ENCODE data around the gene MTR. TPM values are rescaled to one million over a fixed set of nuclear protein-coding genes. Genes with fewer than 3 reads are reported as not detected.

Gene MTR
- total RNA-seq, 1 donor: 38.4 TPM

DNA sequence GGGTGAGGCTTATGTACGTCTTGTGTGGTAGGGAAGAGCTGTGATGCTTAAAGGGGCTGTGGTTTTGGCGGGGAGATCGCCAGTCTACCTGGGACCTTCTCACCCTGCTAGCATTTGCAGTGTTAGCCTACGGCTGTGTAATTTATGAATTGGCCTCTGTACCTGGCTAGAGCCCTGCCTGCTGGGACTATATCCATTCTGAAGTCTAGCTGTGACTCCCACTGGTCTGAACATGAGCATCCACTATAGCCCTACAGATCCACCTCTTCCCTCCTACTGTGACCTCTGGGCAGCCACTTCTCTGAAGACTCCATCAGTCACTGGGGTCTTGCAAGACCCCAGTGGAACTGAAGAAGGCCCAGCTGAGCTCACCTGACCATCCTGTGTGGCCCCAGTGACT lies 135.4 kb downstream of the MTR start:
- DNase-seq (ENCODE audit: low read depth): no peak
- no peak overlapping the region for H3K4me3 ChIP-seq (ENCODE audit: low read depth, low read length)
- TF ChIP-seq, protein P1, sequence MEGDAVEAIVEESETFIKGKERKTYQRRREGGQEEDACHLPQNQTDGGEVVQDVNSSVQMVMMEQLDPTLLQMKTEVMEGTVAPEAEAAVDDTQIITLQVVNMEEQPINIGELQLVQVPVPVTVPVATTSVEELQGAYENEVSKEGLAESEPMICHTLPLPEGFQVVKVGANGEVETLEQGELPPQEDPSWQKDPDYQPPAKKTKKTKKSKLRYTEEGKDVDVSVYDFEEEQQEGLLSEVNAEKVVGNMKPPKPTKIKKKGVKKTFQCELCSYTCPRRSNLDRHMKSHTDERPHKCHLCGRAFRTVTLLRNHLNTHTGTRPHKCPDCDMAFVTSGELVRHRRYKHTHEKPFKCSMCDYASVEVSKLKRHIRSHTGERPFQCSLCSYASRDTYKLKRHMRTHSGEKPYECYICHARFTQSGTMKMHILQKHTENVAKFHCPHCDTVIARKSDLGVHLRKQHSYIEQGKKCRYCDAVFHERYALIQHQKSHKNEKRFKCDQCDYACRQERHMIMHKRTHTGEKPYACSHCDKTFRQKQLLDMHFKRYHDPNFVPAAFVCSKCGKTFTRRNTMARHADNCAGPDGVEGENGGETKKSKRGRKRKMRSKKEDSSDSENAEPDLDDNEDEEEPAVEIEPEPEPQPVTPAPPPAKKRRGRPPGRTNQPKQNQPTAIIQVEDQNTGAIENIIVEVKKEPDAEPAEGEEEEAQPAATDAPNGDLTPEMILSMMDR (IDR thresholded peaks at IDR 0.05; ENCODE audit: insufficient read depth, low read length): no peak

- no peak for DNase-seq (ENCODE audit: low read depth)
- TF ChIP-seq, protein P1 (IDR thresholded peaks at IDR 0.05; ENCODE audit: insufficient read depth, low read length): no peak
- H3K4me3 ChIP-seq (ENCODE audit: low read depth, low read length): no peak overlapping the region
These were observed 143.7 kb downstream of the MTR start for GRCh38 chr1:236938760-236939159.

DNA sequence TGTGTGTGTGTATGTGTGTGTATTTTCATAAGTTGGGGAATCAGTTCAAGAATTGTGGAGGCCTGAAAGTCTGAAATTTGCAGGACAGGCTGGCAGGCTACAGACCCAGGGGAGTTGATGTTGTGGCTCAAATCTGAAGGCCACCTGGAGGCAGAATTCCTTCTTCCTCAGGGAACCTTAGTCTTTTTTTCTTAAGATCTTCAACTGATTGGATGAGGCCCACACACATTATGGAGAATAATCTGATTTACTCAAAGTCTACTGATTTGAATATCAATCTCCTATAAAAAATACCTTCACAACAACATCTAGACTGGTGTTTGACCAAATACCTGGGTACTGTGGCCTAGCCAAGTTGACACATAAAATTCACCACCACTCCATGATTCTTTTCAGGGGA lies 147.3 kb downstream of the MTR start:
- DNase-seq (ENCODE audit: low read depth): no peak
- H3K4me3 ChIP-seq (ENCODE audit: low read depth, low read length): no peak overlapping the region
- TF ChIP-seq, protein P1 (IDR thresholded peaks at IDR 0.05; ENCODE audit: insufficient read depth, low read length): no peak

GRCh38 chr1:236944556-236944955 lies 149.5 kb downstream of the MTR start:
- TF ChIP-seq, protein P1 (IDR thresholded peaks at IDR 0.05; ENCODE audit: insufficient read depth, low read length): no peak
- H3K4me3 ChIP-seq (ENCODE audit: low read depth, low read length): no peak overlapping the region
- no peak for DNase-seq (ENCODE audit: low read depth)

DNA sequence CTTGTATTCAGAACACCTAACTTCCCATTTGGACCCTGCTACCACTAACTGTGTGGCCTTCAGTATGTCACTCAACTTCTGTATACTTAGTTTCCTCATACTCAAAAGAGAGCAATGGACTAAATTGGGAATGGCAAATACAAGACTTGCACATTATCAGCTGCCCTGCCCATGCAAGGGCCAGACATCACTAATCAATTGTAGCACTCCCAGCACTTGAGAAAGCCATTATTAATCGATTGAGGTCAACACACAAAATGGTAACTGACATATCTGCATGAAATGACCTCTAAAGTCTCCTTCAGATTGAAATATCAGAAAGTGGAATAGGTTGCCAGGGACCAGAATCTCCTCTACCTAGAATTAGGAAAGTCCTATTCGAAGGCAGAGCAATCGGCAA lies 149.9 kb downstream of the MTR start:
- DNase-seq (ENCODE audit: low read depth): no peak
- no peak overlapping the region for H3K4me3 ChIP-seq (ENCODE audit: low read depth, low read length)
- TF ChIP-seq, protein P1 (IDR thresholded peaks at IDR 0.05; ENCODE audit: insufficient read depth, low read length): no peak

- TF ChIP-seq, protein P1 (IDR thresholded peaks at IDR 0.05; ENCODE audit: insufficient read depth, low read length): no peak
- no peak for DNase-seq (ENCODE audit: low read depth)
- no peak overlapping the region for H3K4me3 ChIP-seq (ENCODE audit: low read depth, low read length)
These were observed 152.7 kb downstream of the MTR start for GRCh38 chr1:236947794-236948193.

- no peak overlapping the region for H3K4me3 ChIP-seq (ENCODE audit: low read depth, low read length)
- TF ChIP-seq, protein P1 (IDR thresholded peaks at IDR 0.05; ENCODE audit: insufficient read depth, low read length): no peak
- no peak for DNase-seq (ENCODE audit: low read depth)
These were observed 153.3 kb downstream of the MTR start for GRCh38 chr1:236948381-236948780.
